HG02840 (cell line): ENCODE data around the gene PEX10.

Experiments
- ATAC-seq: cut with Tn5 transposase; IDR thresholded peaks from one replicate; pipeline ENCODE4 v1.9.1; 2021; ENCODE audit warnings: mild to moderate bottlenecking, moderate library complexity, moderate number of reproducible peaks; ENCODE audit not compliant: unreplicated experiment, low FRiP score

Gene PEX10

GRCh38 chr1:2406451-2407041, 5.8 kb downstream of the PEX10 start:
- no peak for ATAC-seq

- no peak for ATAC-seq
Measured at GRCh38 chr1:2405588-2406295, 6.6 kb downstream of the PEX10 start.

GRCh38 chr1:2404890-2405511, 7.4 kb downstream of the PEX10 start:
- no peak for ATAC-seq

- no peak for ATAC-seq
Measured at GRCh38 chr1:2404142-2404889, 8.0 kb downstream of the PEX10 start.

- no peak for ATAC-seq
Measured at GRCh38 chr1:2403273-2403672, 9.1 kb downstream of the PEX10 start.

- no peak for ATAC-seq
Measured at GRCh38 chr1:2402420-2402819, 9.9 kb downstream of the PEX10 start.

DNA sequence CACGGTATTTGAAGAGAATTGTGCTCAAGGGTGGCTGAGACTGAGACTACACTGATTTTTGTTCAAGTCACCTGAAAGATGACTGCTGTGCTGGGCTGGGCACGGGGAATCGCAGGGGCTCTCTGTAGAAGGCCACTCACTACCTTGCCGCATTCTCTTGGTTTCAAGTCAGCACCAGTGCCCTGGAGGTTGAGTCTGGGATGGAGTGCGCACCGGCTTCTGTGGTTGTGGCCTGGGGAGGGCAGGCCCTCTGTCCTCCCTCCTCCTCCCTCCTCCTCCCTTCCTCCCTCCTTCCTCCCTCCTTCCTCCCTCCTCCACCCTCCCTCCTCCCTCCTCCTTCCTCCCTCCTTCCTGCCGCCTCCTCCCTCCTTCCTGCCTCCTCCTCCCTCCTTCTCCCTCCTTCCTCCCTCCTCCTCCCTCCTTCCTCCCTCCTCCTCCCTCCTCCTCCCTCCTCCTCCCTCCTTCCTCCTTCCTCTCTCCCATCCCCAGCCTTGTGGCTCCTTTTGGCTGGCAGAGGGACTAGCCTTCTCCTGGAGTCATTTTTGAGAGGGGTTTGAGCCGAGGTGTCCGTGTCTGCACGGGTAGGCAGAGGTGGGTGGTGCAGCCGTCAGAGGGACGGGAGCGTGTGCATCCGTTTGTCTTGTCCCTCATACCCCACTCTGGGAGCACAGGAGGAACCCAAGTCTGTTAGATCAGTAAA, 11.3 kb downstream of the PEX10 start:
- ATAC-seq, result no peak

DNA sequence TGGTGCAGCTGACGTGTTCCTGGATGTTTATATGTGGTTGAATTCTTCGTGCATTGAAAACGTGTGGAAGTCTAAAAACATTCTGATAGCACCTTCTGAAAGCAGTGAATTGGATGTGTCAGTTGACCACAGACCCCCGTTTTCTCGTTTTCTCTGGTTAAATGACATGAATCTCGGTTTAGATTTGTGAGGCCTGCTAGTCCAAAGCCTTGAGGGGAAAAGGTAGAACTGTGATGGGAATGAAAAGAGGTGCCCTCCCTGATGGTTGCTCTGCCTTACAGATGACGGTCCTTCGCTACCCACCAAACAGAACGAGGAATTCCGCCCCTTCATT, 11.8 kb downstream of the PEX10 start:
- ATAC-seq, result no peak

DNA sequence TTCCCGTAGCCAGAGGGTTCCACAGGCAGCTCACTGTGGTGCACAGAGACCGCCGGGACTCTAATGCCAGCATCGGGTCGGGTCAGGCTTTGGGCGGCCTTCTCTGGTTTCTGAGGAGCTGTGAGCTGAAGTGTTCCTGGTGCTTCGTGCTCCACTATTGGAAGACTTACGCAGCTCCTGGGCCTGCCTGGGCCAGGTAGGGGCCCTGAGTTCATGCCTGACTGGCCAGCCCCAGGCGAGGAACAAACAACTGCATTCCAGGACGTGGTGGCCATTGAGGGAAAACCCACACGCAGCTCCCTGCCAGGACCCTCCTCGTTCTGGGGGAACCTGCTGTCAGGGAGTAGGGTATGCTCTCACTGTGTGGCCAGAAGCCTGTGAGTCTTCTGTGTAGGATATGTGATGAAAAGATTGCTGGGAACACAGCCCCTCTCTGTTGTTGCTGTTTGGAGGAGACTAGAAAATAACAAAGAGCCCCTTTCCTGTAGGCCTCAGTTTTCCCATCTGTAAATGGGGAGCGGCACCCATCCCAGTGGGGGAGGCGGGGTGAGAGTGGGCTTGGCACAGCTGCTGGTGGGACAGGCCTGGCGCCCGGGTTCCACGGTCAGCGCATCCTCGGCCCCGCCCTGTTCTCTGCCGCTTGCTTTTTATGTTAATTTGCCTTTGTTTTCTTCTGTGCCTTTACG, 12.3 kb downstream of the PEX10 start:
- ATAC-seq, result no peak

- ATAC-seq, result no peak
Measured at GRCh38 chr1:2398871-2399270, 13.5 kb downstream of the PEX10 start.

GRCh38 chr1:2397007-2397679, 15.2 kb downstream of the PEX10 start:
- ATAC-seq, result no peak

DNA sequence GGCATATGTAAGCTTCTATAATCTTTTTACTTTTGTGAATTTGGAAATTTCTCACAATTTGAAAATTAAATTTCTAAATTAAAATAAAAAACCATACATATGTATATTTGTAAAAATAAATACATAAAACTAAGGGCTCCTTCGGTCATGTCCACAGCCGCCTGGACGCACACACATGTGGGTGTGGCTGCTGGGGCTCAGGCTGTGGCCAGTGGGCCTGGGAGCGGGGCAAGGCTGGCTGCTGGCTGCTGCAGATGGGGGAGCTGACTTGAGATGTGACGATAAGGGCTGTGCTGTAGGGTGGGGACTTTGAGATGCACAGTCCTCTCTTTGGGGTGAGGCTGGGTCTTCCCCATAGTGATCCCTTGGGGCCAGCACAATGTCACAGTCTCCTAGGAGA, 15.9 kb downstream of the PEX10 start:
- no peak for ATAC-seq

DNA sequence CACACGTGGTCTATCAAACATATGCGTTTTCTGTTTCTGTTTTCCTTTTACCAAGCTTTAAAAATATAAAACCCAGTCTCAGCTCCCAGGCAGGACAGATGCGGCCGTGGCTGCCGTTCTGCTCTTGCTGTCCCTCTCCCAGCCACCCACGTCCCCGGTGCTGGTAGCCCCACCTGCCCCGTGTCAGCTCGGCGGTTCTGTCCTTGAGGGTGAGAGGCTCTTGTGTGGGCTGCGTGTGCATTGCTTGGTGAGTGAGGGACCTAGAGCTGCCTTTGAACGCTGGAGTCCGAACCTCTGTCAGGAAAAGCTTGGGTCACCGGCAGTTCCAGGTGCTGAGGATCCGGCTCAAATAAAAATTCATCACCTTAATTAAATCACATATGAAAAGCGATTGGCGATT, 16.3 kb downstream of the PEX10 start:
- no peak for ATAC-seq

DNA sequence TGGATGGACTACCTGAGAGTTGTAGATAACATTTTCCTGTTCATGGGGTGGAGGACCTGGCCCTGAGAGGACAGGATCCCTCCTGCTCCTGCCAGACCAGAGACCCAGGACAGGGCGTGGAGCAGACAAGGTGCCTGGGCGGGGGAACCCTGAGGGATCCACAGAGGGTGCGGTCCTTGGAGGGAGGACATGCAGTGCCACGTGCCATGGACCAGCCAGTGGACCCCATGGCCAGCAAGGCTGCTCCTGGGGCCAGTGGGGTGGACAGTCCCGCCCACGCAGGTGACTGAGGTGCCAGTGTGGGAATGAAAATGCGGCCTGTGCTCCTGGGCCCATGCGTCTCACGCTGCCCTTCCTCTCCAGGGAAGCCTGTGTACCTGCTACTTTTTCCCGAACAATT, 17.1 kb downstream of the PEX10 start:
- ATAC-seq, result no peak

- ATAC-seq, result no peak
Measured at GRCh38 chr1:2394761-2395160, 17.6 kb downstream of the PEX10 start.

- no peak for ATAC-seq
Measured at GRCh38 chr1:2394220-2394619, 18.1 kb downstream of the PEX10 start.

- no peak for ATAC-seq
Measured at GRCh38 chr1:2393471-2393877, 18.9 kb downstream of the PEX10 start.

- ATAC-seq, result no peak
Measured at GRCh38 chr1:2392686-2393085, 19.7 kb downstream of the PEX10 start.

- peak; percentile 22 for ATAC-seq
Measured at GRCh38 chr1:2391931-2392509, 20.3 kb downstream of the PEX10 start.
